HG03108 (cell line): ENCODE results near the gene GPS1.
A peak's percentile ranks its signal among the peaks of the same experiment; 100 is the strongest.

ENCODE experiments used
- ATAC-seq: cut with Tn5 transposase; IDR thresholded peaks from one replicate; pipeline ENCODE4 v1.9.1; 2021; ENCODE audit warnings: moderate library complexity; ENCODE audit not compliant: unreplicated experiment

The GPS1 gene

DNA sequence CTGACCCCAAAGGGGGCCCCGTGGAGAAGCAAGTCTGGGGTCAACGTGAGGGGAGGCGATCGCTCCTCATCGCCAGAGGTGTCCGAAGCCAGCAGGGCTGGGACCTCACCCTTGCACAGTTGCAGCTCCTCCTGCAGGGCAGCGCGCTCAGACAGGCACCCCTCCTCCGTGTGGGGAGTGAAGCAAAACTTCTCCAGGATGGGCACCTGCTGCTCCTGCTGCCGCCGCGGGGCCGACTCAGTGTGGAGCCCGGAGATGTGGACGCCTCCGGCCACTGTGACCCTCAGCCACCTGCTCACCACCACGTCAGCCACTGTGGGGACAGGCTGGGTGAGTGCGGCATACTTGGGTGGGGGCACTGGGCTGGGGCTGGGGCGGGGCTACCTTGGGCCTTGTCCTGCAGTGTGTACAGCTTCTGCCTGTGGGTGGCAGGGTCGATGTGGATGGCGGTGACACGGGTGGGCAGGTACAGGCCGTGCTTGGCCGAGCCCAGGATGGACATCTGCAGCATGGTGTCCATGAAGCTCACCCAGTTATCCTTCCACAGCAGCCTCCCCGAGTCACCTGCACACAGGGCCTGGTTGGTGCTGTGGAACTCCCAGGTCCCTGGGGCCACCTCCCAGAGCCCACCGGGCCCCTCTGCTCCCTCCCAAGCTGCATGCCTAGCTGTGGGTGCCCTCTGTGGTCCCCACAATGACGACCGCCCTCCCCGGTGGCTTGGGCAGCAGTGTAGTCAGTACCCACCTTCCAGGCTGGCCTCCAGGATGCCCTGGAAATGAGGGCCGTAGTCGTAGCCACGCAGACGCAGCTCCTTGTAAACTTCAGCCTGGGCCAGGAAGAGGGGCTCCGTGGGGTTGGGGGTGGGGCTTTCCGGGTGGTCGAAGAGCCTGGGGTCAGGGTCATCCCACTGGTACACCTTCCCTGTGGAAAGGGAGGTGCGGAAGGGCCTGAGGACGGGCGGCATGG lies 35.5 kb downstream of the GPS1 start:
- no peak for ATAC-seq

DNA sequence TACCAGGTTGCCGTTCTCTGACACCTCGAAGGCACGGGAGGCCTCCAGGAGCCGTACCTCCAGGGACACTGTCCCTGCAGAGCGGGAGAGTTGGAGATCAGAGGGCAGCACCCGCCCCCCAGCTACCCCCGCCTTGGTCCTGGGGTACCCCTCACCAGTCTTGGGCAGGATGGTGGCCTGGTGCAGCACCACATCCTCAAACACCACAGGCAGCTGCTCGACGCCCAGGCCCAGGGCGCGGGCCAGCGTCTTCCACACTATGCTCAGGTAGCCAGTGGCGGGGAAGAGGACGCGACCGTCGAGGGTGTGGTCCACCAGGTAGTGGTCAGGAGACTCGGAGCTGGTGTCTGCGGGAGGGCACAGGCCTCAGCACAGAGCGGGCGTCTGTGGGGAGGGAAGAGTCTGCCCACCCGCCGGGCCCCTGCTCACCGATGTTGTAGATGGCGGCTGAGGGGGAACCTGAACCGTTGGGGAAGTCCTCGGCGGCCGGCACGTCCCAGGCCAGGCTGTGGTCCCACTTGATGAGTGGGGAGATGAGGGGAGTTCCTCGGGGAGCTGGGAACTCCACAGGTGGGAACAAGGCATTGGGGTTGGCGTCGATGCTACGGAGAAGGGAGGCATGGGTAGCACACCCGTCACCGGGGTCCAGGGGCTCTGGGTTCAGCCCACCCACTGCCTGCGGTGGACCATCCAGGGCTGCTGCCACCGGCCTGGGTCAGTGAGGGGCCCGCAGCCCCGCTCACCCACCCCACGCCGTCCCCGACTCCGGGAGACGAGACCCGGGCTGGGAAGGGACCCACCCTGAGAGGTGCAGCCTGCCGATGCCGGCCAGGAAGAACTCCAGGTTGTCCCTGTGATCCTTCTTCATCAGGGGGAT lies 36.5 kb downstream of the GPS1 start:
- ATAC-seq, result no peak

DNA sequence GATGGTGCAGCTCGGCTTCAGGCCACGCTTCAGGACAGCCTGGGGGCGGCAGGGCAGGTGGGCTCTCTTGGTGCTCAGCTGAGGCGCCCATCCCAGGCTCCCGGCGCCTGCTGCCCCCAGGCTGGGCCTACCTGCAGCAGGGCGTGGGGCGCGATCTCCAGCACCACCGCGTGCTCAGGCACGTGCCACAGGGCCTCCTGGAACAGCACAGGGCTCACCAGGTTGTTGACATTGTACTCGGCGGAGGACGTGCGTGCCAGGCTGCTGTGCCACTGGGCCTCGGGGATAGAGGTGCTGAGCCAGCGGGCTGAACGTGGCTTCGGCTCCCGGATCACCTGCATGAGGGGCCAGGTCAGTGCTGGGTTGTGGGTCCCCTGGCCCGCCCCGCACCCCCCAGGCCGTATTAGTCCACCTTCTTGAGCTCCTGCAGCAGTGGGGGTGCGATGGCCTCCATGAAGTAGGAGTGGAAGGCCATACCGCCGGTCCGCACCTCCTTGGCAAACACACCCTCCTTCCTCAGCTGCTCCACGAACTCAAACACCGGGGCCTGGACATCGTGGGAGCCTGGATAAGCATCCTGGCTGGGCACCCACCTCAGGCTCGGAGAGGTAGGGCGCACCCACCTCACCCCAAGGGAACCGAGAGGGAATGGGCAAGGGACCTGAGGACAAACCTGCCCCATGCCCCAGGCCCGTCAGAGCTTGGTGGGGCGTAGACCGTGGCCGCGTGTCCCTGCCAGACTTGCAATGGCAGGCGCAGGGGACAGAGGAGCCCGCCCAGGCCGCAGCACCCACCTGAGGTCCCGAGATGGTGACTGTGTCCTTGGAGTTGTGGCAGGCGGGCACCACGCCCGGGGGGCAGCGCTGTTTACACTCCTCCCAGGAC lies 37.4 kb downstream of the GPS1 start:
- ATAC-seq, result no peak

DNA sequence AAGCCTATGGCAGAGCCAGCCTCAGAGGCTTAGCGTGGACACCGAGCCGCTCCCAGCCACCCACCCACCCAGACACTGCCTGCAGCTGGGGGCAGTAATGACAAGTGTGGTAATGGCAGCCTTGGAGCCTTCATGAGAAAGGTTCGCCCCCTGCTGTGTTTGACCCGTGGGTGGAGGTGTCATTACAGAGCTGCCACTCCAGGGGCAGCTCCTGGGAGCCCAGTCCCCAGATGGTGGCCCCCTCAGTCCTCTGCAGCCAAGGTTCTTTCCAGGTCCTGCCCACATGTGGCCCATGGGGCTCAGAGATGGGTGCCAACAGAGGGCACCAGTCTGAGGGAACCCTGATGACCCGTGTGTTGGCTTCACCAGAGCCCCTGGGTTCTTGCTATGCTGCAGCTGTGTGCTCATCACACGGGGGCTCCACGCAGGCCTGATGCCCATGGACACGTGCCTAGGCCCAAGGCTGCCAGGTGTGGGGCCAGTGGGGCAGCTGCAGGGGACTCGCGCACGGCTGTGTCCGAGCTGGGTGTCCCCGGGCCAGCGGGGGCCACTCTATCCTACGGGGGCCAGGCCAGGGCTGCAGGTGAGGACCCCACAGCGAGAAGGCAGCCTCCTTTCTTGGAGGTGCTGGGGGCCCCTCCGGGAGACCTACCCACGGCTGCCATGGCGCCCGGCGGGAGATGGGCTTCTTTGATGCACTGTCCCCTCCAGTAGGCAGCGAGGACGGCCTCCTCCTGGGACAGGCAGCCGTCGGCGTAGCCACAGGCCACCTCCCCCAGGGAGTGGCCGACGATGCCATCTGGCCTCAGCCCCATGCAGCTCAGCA lies 38.2 kb downstream of the GPS1 start:
- no peak for ATAC-seq

DNA sequence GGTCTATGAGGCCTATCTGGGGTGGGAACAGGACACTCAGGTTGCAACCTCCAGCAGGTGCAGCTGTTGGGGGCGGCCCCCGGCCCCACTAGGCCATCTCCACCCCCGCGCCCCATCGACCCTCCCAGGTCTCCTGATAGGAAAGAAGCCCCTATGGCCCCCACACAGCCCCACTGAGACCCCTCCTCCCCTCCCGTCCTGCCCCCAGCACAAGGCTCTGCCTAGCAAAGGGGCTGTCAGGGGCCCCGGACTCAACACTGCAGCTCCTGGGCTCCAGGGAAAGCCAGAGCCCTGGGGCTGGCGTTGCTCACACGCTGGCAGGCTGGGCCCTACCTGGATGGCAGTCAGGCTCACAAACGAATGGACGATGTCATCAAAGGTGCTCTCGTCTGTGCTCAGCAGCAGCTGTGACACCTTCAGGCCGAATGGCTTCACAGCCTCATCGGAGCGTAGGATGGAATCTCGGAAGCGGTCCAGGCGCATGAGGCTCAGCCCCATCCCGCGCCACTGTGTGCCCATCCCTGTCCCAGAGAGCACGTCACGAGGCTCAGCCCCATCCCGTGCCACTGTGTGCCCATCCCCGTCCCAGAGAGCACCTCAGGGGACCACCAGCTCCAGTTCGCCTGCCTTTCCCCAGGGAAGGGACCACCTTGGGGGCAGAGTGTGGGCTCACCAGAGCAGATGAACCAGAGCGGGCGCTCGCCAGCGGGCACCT lies 39.0 kb downstream of the GPS1 start:
- no peak for ATAC-seq

DNA sequence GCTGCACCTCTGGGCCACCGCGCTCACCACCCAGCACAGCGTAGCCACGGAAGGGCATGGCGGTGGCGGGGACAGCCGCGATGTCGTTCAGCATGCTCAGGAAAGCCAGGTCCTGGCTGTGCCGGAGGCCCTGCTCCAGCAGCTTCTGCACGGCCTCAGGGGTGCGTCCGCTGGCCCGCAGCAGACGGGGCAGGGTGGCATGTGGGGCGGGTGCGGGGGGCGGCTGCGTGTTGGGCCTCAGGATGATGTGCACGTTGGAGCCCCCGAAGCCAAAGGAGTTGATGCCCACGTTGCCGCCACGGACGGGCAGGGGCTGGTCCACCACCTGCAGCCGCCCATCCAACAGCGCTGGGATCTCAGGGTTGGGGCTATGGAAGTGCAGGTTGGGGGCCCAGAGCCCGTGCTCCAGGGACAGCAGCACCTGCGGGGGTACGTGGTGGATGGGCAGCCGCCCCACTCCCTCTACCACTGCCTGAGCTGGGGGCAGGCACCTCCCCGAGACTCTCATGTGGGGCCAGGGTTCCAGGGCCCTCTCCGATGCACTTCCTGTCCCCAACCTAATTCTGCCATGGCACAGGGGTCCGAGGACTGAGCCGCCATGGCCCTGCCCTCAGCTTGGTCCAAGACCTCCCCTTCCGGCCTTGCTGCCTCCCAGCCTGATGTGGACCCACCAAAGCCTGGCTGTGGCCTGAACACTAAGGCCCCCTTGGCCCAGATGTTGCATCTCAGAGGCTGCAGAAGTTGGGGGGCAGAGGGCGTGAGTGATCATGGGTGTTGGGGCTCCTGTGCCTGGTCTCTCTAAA lies 39.8 kb downstream of the GPS1 start:
- ATAC-seq, result no peak

DNA sequence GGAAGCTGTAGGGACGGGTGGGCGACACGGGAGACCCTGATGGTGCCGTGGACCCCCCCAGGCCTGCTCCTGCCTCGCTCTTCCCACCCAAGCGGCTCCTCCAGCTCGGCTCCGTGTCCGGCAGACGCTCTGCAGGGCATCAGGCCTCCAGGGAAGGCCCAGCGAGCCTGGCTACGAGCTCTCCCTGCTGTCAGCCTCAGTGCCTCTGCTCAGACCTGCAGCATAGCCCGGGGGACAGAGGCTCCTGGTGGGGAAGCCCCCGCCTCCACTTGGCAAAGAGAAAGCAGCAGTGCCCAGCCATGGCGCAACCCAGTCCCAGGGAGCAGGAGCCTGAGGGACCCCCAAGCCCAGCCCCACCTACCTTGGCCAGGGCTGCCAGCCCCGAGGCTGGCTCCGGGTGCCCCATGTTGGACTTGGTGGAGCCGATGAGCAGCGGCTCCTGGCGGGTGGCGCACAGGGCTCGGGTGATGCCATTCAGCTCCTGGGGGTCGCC lies 40.4 kb downstream of the GPS1 start:
- no peak for ATAC-seq

DNA sequence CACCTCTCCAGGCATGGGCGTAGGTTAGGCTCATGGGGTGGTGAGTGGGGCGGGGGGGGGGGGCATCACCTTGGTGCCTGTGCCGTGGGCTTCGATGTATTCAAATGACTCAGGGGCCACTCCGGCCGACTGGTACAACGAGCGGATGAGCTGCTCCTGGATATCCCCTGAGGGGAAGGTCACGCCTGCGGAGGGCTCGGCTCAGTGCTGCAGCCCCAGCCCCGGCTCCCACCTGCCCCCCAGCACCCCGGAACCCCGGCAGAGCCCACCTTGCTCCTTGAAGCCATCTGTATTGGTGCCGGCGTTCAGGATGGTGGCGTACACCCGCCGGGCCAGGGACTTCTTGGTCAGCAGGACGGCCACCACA lies 40.9 kb downstream of the GPS1 start:
- no peak for ATAC-seq

DNA sequence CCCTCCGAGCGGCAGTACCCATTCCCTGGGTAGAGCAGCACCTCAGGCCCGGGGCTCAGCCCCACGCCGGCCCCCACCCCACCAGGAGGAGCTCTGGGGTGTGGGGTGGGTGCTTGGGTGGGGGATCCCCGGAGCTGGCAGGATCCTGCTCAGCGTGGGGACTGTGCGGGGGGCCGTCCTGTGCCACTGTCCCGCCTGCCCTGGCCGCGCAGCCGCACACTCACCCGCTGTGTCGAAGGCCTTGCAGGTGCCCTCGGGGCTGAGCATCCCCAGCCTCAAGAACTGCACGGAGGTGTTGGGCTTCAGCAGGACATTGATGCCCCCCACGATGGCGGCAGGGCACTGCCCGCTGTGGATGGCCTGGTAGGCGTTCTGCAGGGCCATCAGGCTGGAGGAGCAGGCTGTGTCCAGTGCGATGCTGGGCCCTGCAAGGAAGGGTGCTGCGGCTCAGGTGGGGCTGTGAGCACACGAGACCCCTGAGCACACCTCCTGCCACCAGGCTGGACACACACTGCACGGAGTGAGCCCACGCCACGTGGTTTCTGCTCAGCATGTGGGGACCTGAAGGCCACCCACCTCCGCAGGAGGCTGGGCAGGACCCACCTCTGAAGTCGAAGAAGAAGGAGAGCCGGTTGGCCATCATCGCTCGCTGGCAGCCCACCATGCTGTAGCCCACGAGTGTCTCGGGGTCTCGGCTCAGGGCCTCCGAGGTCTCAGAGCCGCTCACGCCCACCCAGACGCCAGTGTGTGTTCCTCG lies 41.5 kb downstream of the GPS1 start:
- ATAC-seq, result no peak

DNA sequence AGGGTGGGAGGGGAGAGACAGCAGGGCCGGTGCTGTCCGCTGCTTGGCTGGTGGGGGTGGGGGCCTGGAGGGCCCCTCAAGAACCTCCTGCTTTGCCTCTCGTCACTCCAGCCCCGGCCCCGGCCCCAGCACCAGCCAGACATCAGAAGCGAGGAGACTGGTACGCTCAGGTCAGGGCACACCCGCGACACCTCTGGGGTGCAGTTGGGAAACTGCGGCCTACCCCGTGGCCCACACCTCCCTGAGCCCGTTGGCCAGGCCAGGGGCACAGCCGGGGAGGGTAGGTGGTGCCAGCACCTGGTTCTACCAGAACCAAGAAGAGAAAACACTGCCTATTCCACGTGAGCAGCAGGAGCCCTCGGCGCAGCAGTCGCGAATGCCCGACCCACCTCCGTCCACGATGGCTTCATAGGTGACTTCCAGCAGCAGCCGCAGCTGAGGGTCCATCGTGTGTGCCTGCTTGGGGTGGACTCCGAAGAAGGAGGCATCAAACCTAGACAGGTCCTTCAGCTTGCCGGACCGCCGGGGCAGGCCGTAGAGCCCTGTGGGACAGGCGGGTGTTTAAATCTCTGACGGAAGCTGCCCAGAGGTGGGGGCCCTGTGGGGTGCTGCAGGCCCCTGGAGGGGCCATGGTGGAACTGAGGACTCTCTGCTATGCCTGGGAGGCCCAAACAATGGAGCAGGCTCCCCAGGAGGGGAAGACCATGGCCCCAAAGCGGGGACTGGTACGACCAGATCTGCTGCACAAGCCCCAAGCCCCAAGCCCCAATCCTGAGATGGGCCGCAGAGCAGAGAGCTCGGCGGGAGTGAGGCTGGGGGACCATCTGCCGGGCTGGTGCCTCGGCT lies 43.5 kb downstream of the GPS1 start:
- ATAC-seq, result no peak

DNA sequence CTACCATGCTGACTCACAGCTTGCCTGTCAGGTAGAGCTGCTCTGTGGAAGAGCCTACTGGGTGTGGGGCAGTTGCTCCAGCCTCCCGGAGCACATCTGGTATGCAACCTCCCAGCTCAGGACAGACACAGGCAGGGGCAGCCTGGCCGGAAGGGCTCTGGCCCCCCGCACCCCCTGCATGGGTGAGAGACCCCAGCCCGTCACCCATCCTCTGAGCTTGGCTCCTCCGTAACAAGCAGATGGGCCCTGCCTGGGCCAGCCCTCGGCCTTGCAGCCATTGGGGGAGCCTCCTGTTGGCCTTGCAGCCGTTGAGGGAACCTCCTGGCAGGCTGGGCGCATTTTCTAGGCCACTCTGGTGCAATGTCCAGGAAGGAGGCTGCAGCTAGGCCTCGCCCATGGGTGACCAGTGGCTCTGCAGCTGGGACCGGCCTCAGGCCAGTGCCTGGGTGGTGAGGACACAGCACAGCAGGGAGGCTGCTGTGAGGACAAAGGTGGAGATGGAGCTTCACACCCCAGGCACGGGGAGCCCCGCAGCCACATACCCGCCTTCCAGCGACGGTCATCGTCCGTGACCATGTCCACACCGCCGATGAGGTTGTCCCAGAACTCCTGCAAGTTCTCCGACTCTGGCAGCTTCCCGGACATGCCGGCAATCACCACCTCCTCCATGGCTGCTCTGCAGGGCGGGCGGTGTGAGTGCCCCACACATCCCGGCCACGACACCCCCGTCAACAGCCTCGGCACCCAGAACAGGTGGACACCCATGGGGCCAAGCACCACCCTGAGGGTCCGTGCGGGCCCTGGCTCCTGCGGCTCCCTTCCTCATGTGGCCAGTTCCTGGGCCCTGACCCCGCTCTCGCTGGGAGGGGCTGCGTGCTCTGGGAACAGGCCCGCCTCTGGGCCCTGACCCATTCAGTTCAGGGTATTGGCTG lies 44.3 kb downstream of the GPS1 start:
- no peak for ATAC-seq

DNA sequence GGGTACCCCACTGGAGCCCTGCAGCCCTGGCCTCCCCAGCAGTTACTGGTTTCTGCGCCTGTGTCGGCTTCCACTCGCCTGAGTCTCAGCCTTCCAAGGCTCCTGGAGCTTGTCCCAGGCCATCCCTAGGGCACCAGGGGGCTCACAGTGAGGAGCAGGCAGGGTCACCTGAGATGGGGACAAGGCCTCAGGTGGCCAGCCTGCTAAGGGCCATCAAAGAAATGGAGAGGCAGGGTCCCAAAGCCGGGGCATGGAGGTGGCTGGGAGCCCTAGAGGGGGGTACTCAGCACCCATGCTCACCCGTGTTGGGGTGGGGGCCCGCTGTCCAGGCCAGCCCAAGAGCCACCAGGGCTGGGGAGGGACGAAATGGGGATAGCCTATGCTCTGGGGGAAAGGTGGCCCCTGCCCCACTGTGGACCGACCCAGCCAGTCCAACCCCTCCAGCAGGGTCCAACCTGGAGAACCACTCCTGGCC lies 45.0 kb downstream of the GPS1 start:
- ATAC-seq, result no peak

DNA sequence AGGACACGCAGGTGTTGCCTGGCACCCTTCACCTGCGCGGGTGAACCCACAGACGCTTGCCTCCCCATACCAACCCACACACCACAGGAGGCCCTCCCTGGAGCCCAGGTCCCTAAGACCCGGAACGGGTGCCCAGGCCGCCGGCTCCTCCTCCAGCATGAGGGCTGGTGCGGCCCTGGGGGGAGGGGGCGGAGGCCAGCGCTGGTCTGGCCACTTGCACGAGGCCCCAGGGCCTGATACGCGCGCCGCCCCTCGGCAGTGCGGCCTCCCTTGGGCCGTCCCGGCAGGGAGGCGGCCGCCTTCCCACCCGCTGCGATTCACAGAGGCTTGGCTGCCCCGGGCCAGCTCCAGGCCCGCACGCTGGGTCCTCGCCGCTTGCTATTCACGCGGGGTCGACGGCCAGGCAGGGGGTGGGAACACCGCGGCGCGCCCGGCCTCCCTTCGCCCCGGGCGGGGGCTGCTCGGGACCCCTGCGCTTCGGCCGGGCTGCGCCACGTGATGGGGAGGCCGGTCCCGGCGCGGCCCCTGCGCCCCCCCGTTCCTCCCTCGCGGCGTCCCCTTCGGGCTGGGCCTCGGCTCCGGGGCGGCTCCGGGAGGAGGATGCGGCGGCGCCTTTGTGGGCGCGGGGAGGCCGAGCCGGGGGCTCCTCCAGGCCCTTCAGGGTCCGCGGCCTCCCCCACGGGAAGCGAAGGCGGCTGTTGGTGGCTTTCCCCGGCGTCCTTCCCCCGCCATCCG lies 45.7 kb downstream of the GPS1 start:
- no peak for ATAC-seq

DNA sequence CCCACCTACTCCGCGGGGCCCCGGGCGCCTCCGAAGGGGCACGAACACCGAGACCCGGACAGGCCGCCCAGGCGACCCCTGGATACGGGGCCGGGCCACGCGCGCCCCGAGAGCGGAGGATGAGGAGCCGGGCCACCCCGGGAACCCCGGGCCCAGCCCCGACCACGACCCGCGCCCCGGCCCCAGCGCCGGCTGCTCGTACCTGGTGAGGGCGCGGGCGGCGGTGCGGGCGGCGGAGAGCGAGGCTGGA lies 46.1 kb downstream of the GPS1 start:
- ATAC-seq, result peak; percentile 10
